Stimulated activated naive CD4-positive, alpha-beta T cell (primary cell): ENCODE results near the gene TLL1.

Source experiments
- DNase-seq, 6 experiments: peaks; one replicate each; lab custom pipeline; 2025; lab: John Stamatoyannopoulos, UW

TLL1 gene

DNA sequence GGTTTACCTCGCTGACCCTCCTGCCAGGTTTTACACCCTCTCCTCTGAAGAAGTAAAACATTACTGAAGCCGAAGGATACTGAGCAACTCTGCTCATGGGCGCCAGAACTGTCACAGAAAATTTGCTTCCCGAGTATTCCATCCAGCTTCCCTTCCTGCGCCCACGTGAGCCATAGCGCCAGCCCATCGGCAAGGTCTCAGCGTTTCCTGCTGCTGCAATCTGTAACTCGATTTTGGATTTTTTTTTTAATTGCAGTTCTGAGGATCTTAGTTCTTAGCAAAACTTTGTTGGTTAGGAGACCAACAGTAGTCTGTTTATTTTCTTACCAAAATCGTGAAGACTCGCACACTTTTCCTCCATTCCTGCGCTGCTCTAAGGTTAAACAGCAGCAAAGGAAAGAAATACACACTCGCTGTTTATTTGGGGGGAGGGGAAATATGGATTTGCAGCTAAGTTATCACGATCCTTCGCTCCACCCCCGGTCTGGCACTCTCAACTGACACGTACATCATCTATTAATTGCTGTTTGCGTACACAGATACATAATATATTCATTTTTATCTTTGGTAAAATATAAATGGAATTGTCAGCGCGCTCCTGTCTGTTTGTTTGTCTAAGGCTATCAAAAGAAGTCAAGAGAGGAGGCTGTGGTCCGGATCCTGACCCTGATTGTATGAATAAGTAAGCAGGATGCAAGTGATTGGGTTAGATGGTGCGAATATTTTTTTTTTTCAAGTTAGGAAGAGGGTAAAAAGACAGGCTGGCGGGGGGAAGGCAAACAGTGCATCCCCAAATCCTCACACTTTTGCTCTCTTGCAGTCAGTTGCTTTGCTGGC lies at the start of gene TLL1:
TSS of gene TLL1 (plus strand) at position 777 of the 837 bp plus-strand sequence. CDS start 668 bp downstream, outside the sequence.
- DNase-seq, result no peak

DNA sequence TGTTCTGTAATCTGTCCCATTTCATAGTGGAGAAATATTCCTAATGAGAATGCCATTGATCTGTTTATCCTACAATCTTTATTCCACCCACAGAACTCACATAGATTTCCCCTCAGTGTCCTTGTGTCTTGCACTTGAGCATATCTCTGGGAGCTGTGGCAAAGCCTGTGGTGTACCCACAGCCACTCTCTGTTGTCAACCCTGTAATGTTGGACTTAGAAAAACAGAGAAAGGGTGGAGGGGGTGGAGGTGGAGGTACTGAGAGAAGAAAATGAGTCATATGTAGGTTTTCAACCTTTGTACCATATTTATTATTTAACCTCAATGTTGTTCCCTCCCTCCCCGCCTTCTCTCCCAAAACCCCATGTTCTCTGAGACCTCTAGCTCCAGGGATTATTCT lies 46.9 kb upstream of the TLL1 start:
- DNase-seq, result no peak

DNA sequence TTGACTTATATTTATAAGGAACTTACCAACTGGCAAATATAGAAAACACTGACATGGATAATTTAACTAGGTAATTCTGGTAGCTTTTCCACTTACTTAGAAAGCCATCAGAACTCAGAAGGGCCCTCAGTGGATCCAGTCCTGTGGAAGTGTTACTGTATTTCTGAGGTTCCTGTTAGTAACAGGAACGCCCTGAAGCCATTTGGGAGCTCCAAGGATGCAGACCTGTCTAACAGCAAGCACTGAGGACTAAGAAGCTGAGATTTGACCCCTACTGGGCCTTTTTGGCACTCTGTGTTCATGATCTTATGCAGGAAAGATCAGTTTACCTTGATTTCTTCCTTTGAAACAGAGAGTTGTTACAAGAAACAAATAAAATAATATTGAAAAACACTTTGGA lies 46.0 kb upstream of the TLL1 start:
- no peak for DNase-seq

DNA sequence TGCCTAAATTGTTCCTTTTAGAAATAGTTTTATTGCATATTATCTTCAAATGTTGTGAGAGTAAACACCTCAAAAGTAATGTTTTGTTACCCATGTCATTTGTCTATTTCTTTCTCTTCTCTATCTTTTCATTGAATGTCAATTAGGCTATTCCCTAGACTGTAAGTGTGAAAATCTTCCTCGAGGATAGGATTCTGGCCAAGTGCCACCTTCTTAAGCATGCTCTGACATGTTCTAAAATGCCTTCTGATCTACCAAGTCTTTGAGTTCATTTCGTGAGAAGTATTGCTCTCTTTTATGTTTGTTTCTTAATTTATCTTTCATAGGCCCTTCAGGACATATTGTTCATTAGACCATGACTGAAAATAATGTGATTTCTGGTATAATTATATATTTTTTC lies 44.1 kb upstream of the TLL1 start:
- DNase-seq, result no peak

DNA sequence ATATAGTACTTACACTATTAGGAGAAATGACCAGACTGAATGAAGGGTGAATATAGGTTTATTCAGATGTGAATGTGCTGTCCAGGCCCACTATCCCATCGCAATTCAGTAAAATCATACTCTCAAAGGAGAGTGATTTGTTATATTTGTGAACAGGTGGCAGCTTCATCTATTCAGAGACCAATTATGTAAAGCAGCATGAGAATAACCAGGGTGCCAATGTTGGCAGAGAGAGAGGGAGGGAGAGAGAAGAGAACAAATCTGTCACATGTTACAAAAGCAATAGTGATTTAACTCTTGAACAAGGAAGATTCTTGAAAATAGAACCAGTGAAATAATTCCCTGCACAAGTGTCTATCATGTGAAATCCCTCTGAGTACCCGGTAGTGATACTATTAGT lies 38.9 kb upstream of the TLL1 start:
- no peak for DNase-seq

DNA sequence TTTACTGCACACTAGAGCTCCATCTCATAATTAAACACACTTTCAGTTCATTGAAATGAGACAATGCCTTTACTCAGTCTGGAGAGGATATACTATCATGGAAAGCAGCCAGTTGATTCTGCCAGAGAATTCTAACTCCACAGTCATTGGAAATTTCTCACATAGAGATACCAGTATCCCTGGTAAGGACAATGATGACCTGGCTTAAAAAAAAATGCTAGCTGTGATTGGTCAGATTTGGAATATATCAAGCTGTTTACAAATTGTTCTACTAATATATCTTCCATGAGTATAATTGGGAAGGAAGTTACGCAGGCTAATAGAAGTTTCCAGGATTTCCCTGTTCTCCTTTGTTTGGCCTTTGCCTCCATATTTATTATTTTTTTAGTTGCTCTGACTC lies 34.5 kb upstream of the TLL1 start:
- DNase-seq, result no peak

- no peak for DNase-seq
Measured at GRCh38 chr4:165839615-165840333, 33.3 kb upstream of the TLL1 start.

GRCh38 chr4:165842684-165843083 lies 30.4 kb upstream of the TLL1 start:
- DNase-seq, result no peak

DNA sequence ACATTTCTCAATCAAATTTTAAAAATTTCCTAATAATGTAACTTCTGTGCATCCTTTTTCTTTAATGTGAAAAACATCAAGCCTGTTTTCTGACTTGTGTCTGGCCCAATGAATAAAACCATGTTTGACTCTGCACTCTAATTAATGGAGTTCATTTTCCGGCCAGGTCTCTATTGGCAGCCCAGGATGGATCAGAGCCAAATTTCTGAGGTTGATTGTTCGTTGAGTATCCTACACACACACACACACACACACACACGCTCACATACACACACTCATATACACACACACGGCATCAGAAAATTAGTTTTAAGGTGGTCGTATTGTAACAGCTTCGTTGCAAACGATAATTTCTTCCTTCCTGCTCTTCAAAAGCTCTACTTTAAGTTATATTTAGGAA lies 28.9 kb upstream of the TLL1 start:
- DNase-seq, result no peak

GRCh38 chr4:165851256-165851655 lies 21.8 kb upstream of the TLL1 start:
- DNase-seq, result no peak

DNA sequence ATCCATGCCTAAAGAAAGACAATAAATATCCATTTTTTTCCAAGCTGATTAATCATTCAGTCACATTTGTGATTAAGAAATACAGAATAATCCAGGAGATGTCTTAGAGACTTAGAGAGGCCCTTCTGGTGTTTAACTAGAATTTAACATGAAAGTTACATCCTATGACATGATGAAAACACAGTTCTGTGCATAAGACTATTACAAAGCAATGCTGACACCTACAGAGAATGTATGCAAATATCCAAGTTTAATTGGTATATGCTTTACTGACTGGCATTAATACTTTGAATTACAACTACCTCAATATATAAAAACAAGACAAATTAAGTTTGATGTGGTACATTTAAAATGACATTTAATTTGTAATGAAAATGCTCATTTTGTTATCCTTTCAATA lies 17.8 kb upstream of the TLL1 start:
- DNase-seq, result no peak

- DNase-seq, result no peak
Measured at GRCh38 chr4:165861363-165861762, 11.7 kb upstream of the TLL1 start.

- DNase-seq, result no peak
Measured at GRCh38 chr4:165864271-165864670, 8.8 kb upstream of the TLL1 start.

GRCh38 chr4:165866019-165866650 lies 6.9 kb upstream of the TLL1 start:
- no peak for DNase-seq

GRCh38 chr4:165867961-165868360 lies 5.1 kb upstream of the TLL1 start:
- no peak for DNase-seq

DNA sequence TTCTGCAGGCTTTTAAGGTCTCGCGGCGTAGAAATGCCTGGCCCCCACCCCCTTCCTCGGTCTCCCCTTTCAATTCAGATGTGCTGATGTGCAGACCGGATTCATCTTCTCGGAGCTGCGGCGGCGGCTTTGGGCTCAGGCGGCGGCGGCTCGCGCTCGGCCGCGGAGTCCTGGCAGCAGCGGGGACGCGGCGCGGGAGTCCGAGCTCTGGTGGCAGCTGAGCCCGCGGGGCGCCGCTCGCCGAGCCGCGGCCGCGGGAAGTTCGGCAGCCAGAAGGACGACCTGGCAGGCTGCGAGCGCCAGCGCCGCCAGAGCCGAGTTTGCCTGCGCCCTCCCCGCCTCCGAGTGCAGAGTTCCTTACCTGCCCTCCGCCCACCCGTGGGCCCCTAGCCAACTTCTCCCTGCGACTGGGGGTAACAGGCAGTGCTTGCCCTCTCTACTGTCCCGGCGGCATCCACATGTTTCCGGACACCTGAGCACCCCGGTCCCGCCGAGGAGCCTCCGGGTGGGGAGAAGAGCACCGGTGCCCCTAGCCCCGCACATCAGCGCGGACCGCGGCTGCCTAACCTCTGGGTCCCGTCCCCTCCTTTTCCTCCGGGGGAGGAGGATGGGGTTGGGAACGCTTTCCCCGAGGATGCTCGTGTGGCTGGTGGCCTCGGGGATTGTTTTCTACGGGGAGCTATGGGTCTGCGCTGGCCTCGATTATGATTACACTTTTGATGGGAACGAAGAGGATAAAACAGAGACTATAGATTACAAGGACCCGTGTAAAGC lies 448 bp downstream of the TLL1 start:
- DNase-seq, result no peak

DNA sequence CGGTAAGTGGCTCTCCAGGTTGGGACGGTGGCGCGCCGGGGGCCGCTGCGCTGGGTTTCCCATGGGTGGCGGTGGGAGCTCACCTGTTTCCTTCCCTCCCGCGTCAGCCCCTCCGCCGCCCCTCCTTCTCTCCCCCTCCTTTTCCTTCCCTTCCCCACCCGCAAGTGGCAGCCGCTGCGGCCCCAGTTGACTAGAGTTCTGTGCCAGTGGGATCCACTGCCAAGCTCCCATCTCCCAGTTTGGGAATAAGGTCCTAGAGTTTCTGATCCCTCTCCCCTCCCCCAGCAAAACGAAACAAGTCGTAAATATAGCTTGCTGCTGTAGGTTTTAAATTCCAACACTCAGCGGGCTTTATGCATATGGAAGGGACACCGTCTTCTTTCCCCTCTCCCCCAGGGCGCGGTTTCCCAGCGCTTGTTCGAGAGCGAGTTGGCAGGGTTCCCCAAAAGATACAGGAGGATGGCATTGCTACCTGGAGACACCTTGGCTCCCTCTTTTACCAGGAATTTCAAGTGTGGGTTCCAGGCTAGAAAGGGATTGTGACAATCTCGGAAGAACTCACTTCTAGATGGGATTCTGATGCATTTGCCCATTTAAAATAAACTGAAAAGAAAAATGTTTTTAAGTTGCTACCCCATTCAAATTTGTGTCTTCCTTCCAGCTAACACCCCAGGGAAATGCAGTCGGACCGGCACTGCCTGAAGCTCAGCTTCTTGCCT lies 1.2 kb downstream of the TLL1 start:
- no peak for DNase-seq

GRCh38 chr4:165874791-165875371 lies 1.8 kb downstream of the TLL1 start:
- no peak for DNase-seq

GRCh38 chr4:165875446-165875845 lies 2.4 kb downstream of the TLL1 start:
- no peak for DNase-seq

GRCh38 chr4:165877286-165877685 lies 4.2 kb downstream of the TLL1 start:
- no peak for DNase-seq

- DNase-seq, result no peak
Measured at GRCh38 chr4:165879641-165880040, 6.6 kb downstream of the TLL1 start.
